Fibroblast of the aortic adventitia (primary cell): ENCODE data around the gene PAGE4. TPM values are rescaled to one million over a fixed set of nuclear protein-coding genes. Genes with fewer than 3 reads are reported as not detected.

Experiments used
- DNase-seq: peaks from one replicate; pipeline ENCODE4 v3.0.0-alpha.2; 2010; ENCODE audit warnings: low read depth
- H3K4me3 ChIP-seq: 2 replicates; pipeline ENCODE4 v1.5.1; 2011; ENCODE audit warnings: low read depth, mild to moderate bottlenecking, control low read depth, low read length, moderate library complexity
- CTCF ChIP-seq: IDR thresholded peaks from 2 replicates; pipeline ENCODE4 v1.5.1; 2011; ENCODE audit warnings: mild to moderate bottlenecking, low read length, control low read depth, inconsistent platforms; ENCODE audit not compliant: insufficient read depth
- total RNA-seq: library from RNA; depleted of rRNA; stranded (reverse); fragments of >200 nt; gene quantifications from 2 replicates; pipeline ENCODE4 v1.2.3, GENCODE V29; 2012; ENCODE audit warnings: low replicate concordance

PAGE4 gene
- total RNA-seq, 1 donor = not detected

DNA sequence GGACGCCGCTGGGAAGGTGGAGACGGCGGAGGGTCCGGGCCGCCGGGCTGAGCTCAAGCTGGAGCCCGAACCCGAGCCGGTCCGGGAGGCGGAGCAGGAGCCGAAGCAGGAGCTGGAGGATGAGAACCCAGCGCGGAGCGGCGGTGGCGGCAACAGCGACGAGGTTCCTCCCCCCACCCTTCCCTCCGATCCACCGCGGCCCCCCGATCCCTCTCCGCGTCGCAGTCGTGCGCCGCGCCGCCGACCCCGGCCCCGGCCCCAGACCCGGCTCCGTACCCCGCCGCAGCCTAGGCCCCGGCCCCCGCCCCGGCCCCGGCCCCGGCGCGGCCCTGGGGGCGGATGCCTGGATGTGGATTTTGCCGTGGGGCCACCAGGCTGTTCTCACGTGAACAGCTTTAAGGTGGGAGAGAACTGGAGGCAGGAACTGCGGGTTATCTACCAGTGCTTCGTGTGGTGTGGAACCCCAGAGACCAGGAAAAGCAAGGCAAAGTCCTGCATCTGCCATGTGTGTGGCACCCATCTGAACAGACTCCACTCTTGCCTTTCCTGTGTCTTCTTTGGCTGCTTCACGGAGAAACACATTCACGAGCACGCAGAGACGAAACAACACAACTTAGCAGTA, 50.7 kb downstream of the PAGE4 start:
- DNase-seq = no peak
- H3K4me3 ChIP-seq = peak overlapping the region; percentile 69
- TF ChIP-seq CTCF = no peak

DNA sequence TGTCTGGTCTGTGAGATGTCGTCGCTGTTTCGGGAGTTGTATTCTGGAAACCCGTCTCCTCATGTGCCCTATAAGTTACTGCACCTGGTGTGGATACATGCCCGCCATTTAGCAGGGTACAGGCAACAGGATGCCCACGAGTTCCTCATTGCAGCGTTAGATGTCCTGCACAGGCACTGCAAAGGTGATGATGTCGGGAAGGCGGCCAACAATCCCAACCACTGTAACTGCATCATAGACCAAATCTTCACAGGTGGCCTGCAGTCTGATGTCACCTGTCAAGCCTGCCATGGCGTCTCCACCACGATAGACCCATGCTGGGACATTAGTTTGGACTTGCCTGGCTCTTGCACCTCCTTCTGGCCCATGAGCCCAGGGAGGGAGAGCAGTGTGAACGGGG, 51.6 kb downstream of the PAGE4 start:
- DNase-seq = no peak
- H3K4me3 ChIP-seq = no peak overlapping the region
- TF ChIP-seq CTCF = no peak

Other genes with a start within 250 kb of the PAGE4 start
- gene GAGE12H, start 249.4 kb upstream of the PAGE4 start, total RNA-seq = not detected in 2 replicates
- gene GAGE2A, start 239.8 kb upstream of the PAGE4 start, total RNA-seq = not detected in 2 replicates
- not detected in 2 replicates for gene GAGE1, start 230.3 kb upstream of the PAGE4 start, total RNA-seq
- not detected in 2 replicates for gene PAGE1, start 133.3 kb upstream of the PAGE4 start, total RNA-seq
- 2.8 and 2.9 TPM in 2 replicates for gene USP27X, start 50.2 kb downstream of the PAGE4 start, total RNA-seq
- gene CLCN5, start 93.3 kb downstream of the PAGE4 start, total RNA-seq = 10.5 and 13.5 TPM in 2 replicates